CD4-positive, alpha-beta T cell (primary cell): ENCODE measurements around the gene FBXL14. TPM values are rescaled to one million over a fixed set of nuclear protein-coding genes. Genes with fewer than 3 reads are reported as not detected.

ENCODE experiments used
- ATAC-seq: fragments of 200-7000 bp; cut with Tn5 transposase; one replicate; pipeline ENCODE4 v1.10.0; 2022; ENCODE audit warnings: mild to moderate bottlenecking; ENCODE audit not compliant: poor library complexity
- CTCF ChIA-PET: fragments of 350-600 bp; sonication (Branson Sonifier 250); formaldehyde crosslinking; loops from one replicate; lab custom pipeline; 2021; ENCODE audit warnings: antibody characterized with exemption, inconsistent platforms; lab: Charles Lee
- POLR2A ChIA-PET: fragments of 350-600 bp; sonication (Branson Sonifier 250); formaldehyde crosslinking; loops from one replicate; lab custom pipeline; 2021; ENCODE audit warnings: antibody characterized with exemption, inconsistent platforms; lab: Charles Lee
- DNase-seq, 14 experiments: peaks; one replicate each; pipeline ENCODE4 v3.0.0-alpha.2; 2013 to 2020; ENCODE audit warnings: mixed read lengths in 2 of 14
- H3K27ac ChIP-seq, 2 donors: one replicate each; pipeline versions ENCODE4 v1.5.1 to v1.7.0; 2013; ENCODE audit warnings: low read length in 2 of 2, low read depth in 1 of 2, mild to moderate bottlenecking in 1 of 2
- H3K27me3 ChIP-seq, 2 experiments: 1 replicate in 1 of 2; 2 replicates in 1 of 2; pipeline versions ENCODE4 v1.6.1 to v1.7.0; 2013; ENCODE audit warnings: low read length in 2 of 2, control low read depth in 1 of 2, mild to moderate bottlenecking in 1 of 2, moderate library complexity in 1 of 2; ENCODE audit not compliant: insufficient read depth in 2 of 2, control insufficient read depth in 1 of 2
- H3K36me3 ChIP-seq: one replicate; pipeline ENCODE4 v1.6.1; 2013; ENCODE audit warnings: low read length, control low read depth; ENCODE audit not compliant: insufficient read depth
- H3K4me1 ChIP-seq: one replicate; pipeline ENCODE4 v1.6.1; 2013; ENCODE audit warnings: low read length, control low read depth; ENCODE audit not compliant: insufficient read depth
- H3K4me3 ChIP-seq: one replicate; pipeline ENCODE4 v1.5.1; 2013; ENCODE audit warnings: mild to moderate bottlenecking, low read length, moderate library complexity
- H3K9me3 ChIP-seq, 2 experiments: 1 replicate in 1 of 2; 2 replicates in 1 of 2; pipeline versions ENCODE4 v1.6.1 to v1.7.0; 2013; ENCODE audit warnings: low read length in 2 of 2, mild to moderate bottlenecking in 2 of 2, control low read depth in 1 of 2, moderate library complexity in 1 of 2; ENCODE audit not compliant: control insufficient read depth in 1 of 2, insufficient read depth in 1 of 2
- H3K27ac Mint-ChIP-seq: one replicate; pipeline ENCODE4 v1.8.0; 2020; ENCODE audit warnings: mixed read lengths
- H3K27me3 Mint-ChIP-seq: one replicate; pipeline ENCODE4 v1.8.0; 2021; ENCODE audit warnings: mixed read lengths
- H3K36me3 Mint-ChIP-seq: one replicate; pipeline ENCODE4 v1.8.0; 2021; ENCODE audit warnings: low read depth, mixed read lengths
- H3K4me1 Mint-ChIP-seq: one replicate; pipeline ENCODE4 v1.8.0; 2021; ENCODE audit warnings: low read depth, mixed read lengths
- H3K4me3 Mint-ChIP-seq: one replicate; pipeline ENCODE4 v1.8.0; 2020; ENCODE audit warnings: mild to moderate bottlenecking, mixed read lengths
- H3K9me3 Mint-ChIP-seq: one replicate; pipeline ENCODE4 v1.8.0; 2020; ENCODE audit warnings: mixed read lengths
- intact Hi-C, 2 experiments: fragments of 100-400 bp; cut with DNase I in 1 of 2; cut with micrococcal nuclease in 1 of 2; formaldehyde crosslinking; loops; one replicate each; pipeline versions ENCODE4 v1.15.1 to v1.9.0; 2023 to 2025; cut with DNase I, micrococcal nuclease
- total RNA-seq, 174 experiments: library from RNA in 2 of 174; stranded (reverse) in 2 of 174; gene quantifications; one replicate each; pipeline ENCODE4 v1.2.3 and lab custom pipeline; 2021 to 2026
- TF ChIP-seq, protein P1 (sequence below): fragments of 200-600 bp; IDR thresholded peaks from one replicate; pipeline ENCODE4 v1.8.0; 2022; ENCODE audit warnings: antibody characterized with exemption, mild to moderate bottlenecking

FBXL14 gene
- total RNA-seq, 2 experiments from 2014 or later = 32.3 to 33.6 TPM

DNA sequence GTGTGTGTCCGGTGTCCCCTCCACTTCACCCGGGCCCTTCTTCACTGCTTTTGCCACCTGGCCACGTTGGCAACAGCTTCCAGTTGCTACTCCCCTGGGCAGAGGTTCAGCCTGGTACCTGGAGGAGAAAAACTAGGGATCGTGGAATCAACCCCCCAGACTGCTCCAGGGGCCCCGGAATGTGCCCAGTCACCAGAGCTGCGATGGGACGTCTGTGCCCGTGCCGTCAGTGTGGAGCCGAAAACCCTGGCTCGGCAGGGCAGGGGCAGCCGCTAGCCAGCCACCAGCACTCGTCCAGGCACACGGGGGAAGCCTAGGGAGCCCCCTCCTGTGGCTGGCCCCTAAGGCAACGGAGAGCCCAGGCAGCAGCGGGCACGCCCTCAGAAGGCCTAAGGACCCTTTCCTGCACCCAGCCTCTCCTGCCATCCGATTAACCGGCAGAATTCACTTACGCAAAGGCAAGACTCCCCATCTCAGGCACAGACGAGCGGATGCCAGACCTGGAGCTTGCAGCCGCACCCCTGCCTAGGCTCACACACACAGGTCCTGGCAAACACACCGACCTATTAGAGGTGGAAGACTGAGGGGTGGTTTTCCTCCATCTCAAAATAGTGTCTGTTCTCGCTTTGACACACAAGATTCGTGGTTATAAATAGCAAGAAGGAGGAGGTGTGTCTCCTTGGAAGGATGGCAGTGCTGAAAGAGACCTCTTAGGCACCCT, 62.6 kb downstream of the FBXL14 start:
- ChIA-PET CTCF (interaction anchor here (1.2 kb wide), 1 partner anchor 51 kb away, joined by 3 read pairs; no protein-coding TSS in a partner anchor), POLR2A (no interaction called here)
- intact Hi-C loops = no loop called here
- DNase-seq = peak in 1 of 14 experiments; percentile 13
- ATAC-seq = no peak
- Histone ChIP-seq H3K4me3 (peak overlapping the region; percentile 37), H3K27me3 (peaks cover 53 to 86% of the 10 kb centered on the region in 2 experiments), H3K36me3 (no peaks in the 10 kb centered on the region), H3K4me1 (peaks cover 46% of the 10 kb centered on the region), H3K27ac (no peak overlapping the region), H3K9me3 (peaks cover 0 to 11% of the 10 kb centered on the region in 2 experiments)
- no peak overlapping the region for H3K27ac Mint-ChIP-seq
- peaks cover 74% of the 10 kb centered on the region for H3K27me3 Mint-ChIP-seq
- peak overlapping the region; percentile 78 for H3K4me3 Mint-ChIP-seq
- no peaks in the 10 kb centered on the region for H3K9me3 Mint-ChIP-seq
- H3K4me1 Mint-ChIP-seq = peaks cover 28% of the 10 kb centered on the region
- no peaks in the 10 kb centered on the region for H3K36me3 Mint-ChIP-seq
- TF ChIP-seq, protein P1, sequence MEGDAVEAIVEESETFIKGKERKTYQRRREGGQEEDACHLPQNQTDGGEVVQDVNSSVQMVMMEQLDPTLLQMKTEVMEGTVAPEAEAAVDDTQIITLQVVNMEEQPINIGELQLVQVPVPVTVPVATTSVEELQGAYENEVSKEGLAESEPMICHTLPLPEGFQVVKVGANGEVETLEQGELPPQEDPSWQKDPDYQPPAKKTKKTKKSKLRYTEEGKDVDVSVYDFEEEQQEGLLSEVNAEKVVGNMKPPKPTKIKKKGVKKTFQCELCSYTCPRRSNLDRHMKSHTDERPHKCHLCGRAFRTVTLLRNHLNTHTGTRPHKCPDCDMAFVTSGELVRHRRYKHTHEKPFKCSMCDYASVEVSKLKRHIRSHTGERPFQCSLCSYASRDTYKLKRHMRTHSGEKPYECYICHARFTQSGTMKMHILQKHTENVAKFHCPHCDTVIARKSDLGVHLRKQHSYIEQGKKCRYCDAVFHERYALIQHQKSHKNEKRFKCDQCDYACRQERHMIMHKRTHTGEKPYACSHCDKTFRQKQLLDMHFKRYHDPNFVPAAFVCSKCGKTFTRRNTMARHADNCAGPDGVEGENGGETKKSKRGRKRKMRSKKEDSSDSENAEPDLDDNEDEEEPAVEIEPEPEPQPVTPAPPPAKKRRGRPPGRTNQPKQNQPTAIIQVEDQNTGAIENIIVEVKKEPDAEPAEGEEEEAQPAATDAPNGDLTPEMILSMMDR = no peak

DNA sequence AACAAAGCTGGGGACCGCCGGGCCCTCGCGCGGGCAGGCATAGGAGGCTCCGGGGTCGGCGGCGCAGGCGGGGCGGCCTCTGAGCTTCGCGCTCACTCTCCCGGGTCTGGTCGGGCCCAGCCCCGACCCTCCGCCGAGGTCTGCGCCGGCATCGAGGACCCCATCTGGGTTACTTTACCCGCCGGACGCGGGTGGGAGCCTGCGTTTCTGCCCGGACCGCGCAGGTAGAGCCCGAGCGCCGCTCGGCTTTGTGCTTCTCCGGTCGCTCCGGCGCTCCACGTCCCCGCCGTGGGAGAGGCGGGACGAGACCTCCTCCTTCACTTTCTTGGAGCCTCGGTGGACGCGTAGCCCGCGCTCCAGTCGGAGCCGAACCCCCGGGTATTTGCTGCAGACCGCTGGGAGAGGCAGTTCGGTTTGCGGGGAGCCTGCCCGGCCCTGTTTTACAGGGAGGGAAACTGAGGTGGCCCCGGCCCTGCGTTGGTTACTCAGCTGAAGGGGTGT, 63.2 kb downstream of the FBXL14 start:
- no peaks in the 10 kb centered on the region for H3K36me3 ChIP-seq
- Mint-ChIP-seq H3K4me1 (peaks cover 28% of the 10 kb centered on the region), H3K9me3 (no peaks in the 10 kb centered on the region), H3K27me3 (peaks cover 74% of the 10 kb centered on the region), H3K4me3 (peak overlapping the region; percentile 74), H3K36me3 (no peaks in the 10 kb centered on the region), H3K27ac (no peak overlapping the region)
- CTCF ChIA-PET = interaction anchor here (0.6 to 1.2 kb wide), 2 partner anchors 52 to 535 kb away, joined by 3 to 4 read pairs; no protein-coding TSS in a partner anchor
- peak in 3 of 14 experiments; percentile 19 to 31 (median 22) for DNase-seq
- peaks cover 46% of the 10 kb centered on the region for H3K4me1 ChIP-seq
- no peak overlapping the region for H3K27ac ChIP-seq
- intact Hi-C loops = no loop called here
- peak overlapping the region; percentile 37 for H3K4me3 ChIP-seq
- no peak for ATAC-seq
- TF ChIP-seq, protein P1 = no peak
- POLR2A ChIA-PET = no interaction called here
- peaks cover 53 to 84% of the 10 kb centered on the region in 2 experiments for H3K27me3 ChIP-seq
- H3K9me3 ChIP-seq = peaks cover 0 to 11% of the 10 kb centered on the region in 2 experiments

DNA sequence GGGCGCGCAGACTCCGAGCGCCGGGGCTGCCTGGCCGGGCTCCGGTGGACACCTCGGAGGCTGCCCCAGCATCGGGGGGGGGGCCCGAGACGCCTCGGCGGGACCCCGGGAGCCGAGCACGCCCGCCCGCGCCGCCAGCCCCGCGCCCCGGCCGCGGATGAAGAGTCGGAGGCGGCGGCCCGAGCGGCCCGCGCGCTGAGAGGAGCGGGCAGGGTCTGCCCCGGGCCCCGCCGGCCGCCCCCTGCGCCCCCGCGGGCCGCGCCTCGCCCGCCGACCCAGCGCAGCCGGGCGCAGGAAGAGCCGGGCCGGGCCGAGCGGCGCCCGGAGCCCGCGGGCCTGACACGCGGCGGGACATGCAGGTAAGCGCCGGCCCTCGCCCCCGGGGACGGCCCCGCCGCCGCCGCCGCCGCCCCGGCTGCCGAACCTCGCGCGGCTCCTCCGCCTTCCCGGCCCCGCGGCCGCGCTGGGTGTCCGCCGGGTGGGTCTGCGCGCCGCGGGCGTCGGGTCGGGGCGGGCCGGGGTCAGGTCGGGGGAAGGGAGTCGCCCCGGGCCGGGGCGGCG, 63.7 kb downstream of the FBXL14 start:
- H3K4me3 Mint-ChIP-seq = no peak overlapping the region
- no peaks in the 10 kb centered on the region for H3K36me3 ChIP-seq
- intact Hi-C loops = no loop called here

More for the DNA sequence above, 63.7 kb downstream of the FBXL14 start:
- Mint-ChIP-seq H3K9me3 (no peaks in the 10 kb centered on the region), H3K27me3 (peaks cover 73% of the 10 kb centered on the region), H3K36me3 (no peaks in the 10 kb centered on the region), H3K4me1 (peaks cover 28% of the 10 kb centered on the region), H3K27ac (no peak overlapping the region)
- ATAC-seq (no peak), DNase-seq (peak in 1 of 14 experiments; percentile 23)
- ChIA-PET CTCF (interaction anchor here (0.6 kb wide), 1 partner anchor 535 kb away, joined by 4 read pairs; no protein-coding TSS in a partner anchor), POLR2A (no interaction called here)
- TF ChIP-seq, protein P1 = no peak
- H3K4me1 ChIP-seq = peaks cover 46% of the 10 kb centered on the region
- no peak overlapping the region for H3K4me3 ChIP-seq
- H3K9me3 ChIP-seq = peaks cover 0 to 11% of the 10 kb centered on the region in 2 experiments
- H3K27me3 ChIP-seq = peaks cover 50 to 84% of the 10 kb centered on the region in 2 experiments
- no peak overlapping the region for H3K27ac ChIP-seq
